ENCODE data around the gene GDF7. TPM values are rescaled to one million over a fixed set of nuclear protein-coding genes. Genes with fewer than 3 reads are reported as not detected.

The GDF7 gene
- under 1 TPM; under 0.01 to 0.15 (median under 0.01) TPM for total RNA-seq

DNA sequence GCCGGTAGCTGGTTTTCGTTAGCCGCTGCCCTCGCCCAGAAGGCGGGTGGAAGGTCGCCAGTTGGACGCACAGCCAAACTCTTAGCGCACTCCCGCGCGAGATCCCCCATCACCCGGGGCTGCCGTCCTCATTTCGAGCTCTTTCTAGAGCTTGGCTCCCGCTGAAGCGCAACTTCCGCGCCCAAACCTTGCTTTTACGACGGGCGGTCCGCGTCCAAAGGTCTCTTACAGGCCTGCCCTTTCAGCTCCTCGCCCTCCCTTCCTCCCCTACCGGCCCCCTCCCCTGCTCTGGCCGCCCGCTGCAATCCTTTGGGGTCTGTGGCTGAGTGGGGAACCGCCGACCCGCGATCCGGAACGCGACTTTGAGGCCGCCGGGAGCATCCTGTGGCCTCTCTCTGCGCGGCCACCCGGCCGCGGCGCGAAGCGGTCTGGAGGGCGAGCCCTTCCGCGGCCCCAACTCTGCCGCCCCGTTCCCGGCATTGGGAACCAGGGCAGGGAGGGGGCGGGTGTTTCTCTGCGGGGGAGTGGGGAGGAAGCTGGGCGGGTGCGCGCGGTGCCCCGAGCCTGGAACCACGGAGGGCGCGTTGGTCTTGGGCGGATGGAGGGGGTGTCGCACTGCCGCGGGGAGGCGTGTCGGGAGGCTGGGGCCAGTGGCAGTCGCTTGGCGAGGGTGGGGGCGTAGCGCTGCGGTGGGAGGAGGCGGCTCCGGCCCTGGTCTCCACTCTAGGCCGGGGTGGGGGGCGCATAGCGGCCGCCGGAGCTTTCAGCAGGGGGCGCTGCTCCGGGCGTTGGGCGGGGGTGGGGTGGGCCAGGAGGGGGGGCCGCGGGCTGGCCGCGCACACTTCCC, at the start of gene GDF7:
Gene GDF7, plus strand, starts transcription at position 841 of the 847 bp plus-strand sequence. CDS start 96 bp downstream, outside the sequence.
- Histone ChIP-seq H3K4me1 (peaks cover 0 to 7% of the 10 kb centered on the region in 2 donors), H3K27me3 (peaks cover 0 to 92% of the 10 kb centered on the region in 2 donors), H3K9me3 (no peaks in the 10 kb centered on the region), H3K27ac (no peak within 1 kb of the TSS), H3K4me3 (peak within 1 kb of the TSS; percentile 32 to 71 (median 49)), H3K36me3 (no peaks in the 10 kb centered on the region)
- intact Hi-C loops (cut with DNase I; ENCODE audit: low total_unique reads) = loop anchor here (10.0 kb wide), 1 partner anchor 298 kb away; no protein-coding TSS in a partner anchor
- TF ChIP-seq POLR2AphosphoS5 (IDR thresholded peaks at IDR 0.05) (no peak), POLR2A (IDR thresholded peaks at IDR 0.05) (no peak), CTCF (IDR thresholded peaks at IDR 0.05) (no peak)
- DNase-seq (ENCODE audit: low spot score in 2 of 2) = no peak

- intact Hi-C loops (cut with DNase I; ENCODE audit: low total_unique reads) = loop anchor here (10.0 kb wide), 1 partner anchor 63 kb away; no protein-coding TSS in a partner anchor
- no peaks in the 10 kb centered on the region for H3K27me3 ChIP-seq
- H3K27ac ChIP-seq = peak overlapping the region; percentile 90 to 97
- no peaks in the 10 kb centered on the region for H3K36me3 ChIP-seq
- DNase-seq (ENCODE audit: low spot score in 2 of 2) = peak; percentile 84 to 95
- TF ChIP-seq CTCF (IDR thresholded peaks at IDR 0.05) (peak; percentile 60 to 65 (median 64)), POLR2A (IDR thresholded peaks at IDR 0.05) (no peak), POLR2AphosphoS5 (IDR thresholded peaks at IDR 0.05) (peak; percentile 71 to 97 (median 94))
- no peaks in the 10 kb centered on the region for H3K9me3 ChIP-seq
- peak overlapping the region in 1 of 3 donors; percentile 1 for H3K4me3 ChIP-seq
- peaks cover 40 to 44% of the 10 kb centered on the region in 2 donors for H3K4me1 ChIP-seq
Measured at GRCh38 chr2:20617892-20618467, 49.0 kb upstream of the GDF7 start.

DNA sequence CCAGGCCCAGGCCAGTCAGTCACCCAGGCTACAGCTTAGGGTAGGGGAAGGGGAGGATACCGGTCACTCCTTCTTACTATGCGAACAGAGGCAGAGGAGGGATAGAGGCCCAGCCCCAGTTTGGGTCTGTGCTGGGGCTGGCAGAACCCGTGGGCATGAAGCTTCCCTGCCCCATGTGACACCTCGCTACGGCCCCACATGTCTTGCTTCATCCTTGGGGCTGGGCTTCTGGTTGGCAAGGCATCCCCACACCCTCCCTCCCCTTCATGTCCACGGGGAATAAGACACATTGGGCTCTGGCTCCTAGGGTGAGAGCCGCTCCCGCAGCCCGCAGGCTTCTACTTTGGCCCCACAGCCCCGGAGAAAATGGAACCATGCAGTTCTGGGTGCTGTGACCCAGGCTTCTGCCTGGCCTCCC, 48.5 kb upstream of the GDF7 start:
- Histone ChIP-seq H3K9me3 (no peaks in the 10 kb centered on the region), H3K36me3 (no peaks in the 10 kb centered on the region), H3K27ac (peak overlapping the region; percentile 90 to 97), H3K4me3 (peak overlapping the region in 1 of 3 donors; percentile 1), H3K4me1 (peaks cover 40 to 44% of the 10 kb centered on the region in 2 donors), H3K27me3 (no peaks in the 10 kb centered on the region)
- peak in 1 of 2 donors; percentile 51 for DNase-seq (ENCODE audit: low spot score in 2 of 2)
- intact Hi-C loops (cut with DNase I; ENCODE audit: low total_unique reads) = loop anchor here (10.0 kb wide), 1 partner anchor 64 kb away; no protein-coding TSS in a partner anchor
- TF ChIP-seq POLR2AphosphoS5 (IDR thresholded peaks at IDR 0.05) (no peak), CTCF (IDR thresholded peaks at IDR 0.05) (no peak), POLR2A (IDR thresholded peaks at IDR 0.05) (no peak)

- intact Hi-C loops (cut with DNase I; ENCODE audit: low total_unique reads) = loop anchor here (10.0 kb wide), 1 partner anchor 64 kb away; no protein-coding TSS in a partner anchor
- peak in 1 of 2 donors; percentile 41 for DNase-seq (ENCODE audit: low spot score in 2 of 2)
- H3K4me1 ChIP-seq = peaks cover 37 to 43% of the 10 kb centered on the region in 2 donors
Measured at GRCh38 chr2:20618886-20619521, 47.9 kb upstream of the GDF7 start.

More at GRCh38 chr2:20618886-20619521, 47.9 kb upstream of the GDF7 start:
- peak overlapping the region; percentile 90 to 97 for H3K27ac ChIP-seq
- TF ChIP-seq POLR2A (IDR thresholded peaks at IDR 0.05) (no peak), POLR2AphosphoS5 (IDR thresholded peaks at IDR 0.05) (no peak), CTCF (IDR thresholded peaks at IDR 0.05) (no peak)
- H3K9me3 ChIP-seq = no peaks in the 10 kb centered on the region
- H3K27me3 ChIP-seq = no peaks in the 10 kb centered on the region
- no peak overlapping the region for H3K4me3 ChIP-seq
- peaks cover under 1% of the 10 kb centered on the region for H3K36me3 ChIP-seq
